Raji (cell line): ENCODE data around the gene MCF2L.

Experiments used
- POLR2A ChIP-seq: IDR thresholded peaks from 2 replicates; pipeline ENCODE4 v1.6.1; 2011; ENCODE audit warnings: low read depth, low read length, control low read depth; ENCODE audit not compliant: insufficient read depth

The MCF2L gene

DNA sequence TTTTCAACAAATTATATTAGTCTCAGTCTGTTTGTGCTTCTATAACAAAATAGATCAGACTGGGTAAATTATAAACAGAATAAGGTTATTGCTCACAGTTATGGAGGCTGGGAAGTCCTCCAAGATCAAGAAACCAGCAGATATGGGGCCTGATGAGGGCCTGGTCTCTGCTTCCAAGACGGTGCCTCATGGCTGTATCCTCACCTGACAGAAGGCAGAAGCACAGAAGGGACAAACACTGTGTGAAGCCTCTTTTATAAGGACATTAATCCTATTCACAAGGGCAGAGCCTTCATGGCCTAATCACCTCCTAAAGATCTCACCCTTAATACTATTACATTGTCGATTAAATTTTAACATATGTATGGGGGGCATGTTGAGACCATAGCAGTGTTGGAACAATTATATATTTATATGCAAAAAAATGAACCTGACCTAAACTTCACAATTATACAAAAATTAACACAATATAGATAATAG lies 166.3 kb downstream of the MCF2L start:
- TF ChIP-seq POLR2A: no peak

DNA sequence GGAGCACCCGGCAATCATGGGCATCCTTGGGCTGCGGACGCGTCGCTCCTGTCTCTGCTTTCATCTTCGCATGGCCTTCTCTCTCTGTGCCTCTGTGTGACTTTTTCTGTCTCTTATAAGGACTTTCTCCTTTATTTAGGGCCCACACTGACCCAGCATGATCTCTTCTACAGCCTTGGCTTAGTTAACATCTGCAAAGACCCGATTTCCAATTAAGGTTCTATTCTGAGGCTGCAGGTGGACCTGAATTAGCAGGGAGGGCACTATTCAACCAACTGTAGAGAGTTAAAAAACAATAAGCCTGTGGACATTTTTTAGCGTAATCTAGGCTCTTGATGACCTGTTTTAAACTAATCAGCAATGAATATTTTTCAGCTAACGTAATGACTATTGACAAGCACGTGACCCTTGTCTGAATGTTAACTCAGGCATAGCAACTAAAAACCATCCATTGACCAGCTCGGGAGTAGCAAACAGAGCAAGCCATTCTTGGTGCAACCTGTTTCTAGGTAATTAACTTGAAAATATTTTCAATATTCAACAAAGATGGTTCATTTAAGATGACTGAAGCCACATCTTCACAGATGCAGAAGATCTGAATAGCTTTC lies 168.8 kb downstream of the MCF2L start:
- no peak for TF ChIP-seq POLR2A

GRCh38 chr13:113138792-113139551 lies 170.0 kb downstream of the MCF2L start:
- TF ChIP-seq POLR2A: no peak

GRCh38 chr13:113139577-113139976 lies 170.6 kb downstream of the MCF2L start:
- TF ChIP-seq POLR2A: no peak

GRCh38 chr13:113140677-113141600 lies 171.9 kb downstream of the MCF2L start:
- TF ChIP-seq POLR2A: no peak

DNA sequence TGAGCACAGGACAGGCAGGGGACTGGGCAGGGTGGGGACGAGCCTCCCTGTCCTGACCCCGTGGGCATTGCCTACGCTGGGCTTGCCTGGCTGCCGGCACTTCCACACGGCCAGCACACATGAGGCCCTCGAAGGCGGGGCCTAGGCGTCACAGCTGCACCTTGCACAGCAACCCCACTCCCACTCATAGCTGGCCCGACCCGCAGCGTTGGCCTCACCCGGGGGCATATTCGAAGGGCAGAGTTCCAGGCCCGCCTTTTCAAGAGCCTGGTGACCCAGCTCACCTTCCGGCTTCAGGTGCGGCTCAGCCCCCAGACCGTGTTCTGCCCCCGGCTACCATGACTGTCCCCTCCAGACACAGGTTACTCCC lies 172.6 kb downstream of the MCF2L start:
- TF ChIP-seq POLR2A: no peak

DNA sequence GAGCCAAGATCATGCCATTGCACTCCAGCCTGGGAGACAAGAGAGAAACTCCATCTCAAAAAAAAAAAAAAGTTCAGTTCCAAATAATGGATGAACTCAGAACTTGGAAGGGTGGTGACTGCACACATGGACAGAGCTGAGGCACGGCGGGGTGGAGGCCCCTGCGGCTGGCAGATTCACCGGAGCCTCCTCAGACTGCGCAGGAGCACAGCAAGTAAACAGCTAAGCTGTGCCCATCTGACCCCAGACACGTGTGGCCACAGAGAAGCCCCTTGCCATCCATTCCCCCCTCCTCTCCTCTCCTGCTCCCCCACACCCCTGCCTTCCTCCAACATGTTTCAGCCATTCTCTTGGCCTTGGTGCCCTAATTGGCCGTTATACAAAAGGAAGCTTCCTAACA lies 173.9 kb downstream of the MCF2L start:
- TF ChIP-seq POLR2A: no peak

DNA sequence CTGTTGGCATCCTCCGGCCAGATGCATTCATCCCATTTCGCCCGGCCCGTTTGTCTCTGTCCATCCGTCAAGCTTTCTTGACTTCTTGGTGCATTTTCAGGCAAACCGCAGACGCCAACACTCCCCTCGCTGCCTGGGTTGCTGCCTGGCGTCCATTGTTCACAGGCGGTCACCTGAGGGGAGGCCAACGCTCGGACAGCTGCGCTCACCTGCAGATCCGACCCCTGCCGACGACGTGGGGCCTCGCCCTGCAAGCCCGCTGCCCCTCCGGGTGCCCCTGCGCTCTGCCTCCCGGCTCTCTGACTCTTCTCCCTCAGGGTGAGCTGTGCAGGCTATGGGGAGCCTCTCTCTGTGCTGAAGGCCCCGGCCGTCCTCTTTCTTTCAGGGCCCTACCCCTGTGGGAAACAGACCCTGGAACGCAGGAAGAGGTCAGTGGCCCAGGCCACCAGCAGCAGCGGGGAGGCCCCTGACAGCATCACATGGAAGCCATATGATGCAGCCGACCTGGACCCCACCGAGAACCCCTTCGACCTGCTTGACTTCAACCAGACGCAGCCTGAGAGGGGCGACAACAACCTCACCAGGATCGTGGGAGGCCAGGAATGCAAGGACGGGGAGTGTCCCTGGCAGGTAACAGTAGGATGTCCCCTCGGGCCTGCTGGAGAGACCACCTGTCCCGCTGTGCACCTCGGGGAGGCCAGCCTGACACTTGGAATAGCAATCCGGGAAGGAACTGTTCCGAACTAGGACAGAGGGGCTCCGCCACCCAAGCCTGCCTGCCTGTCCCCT lies 174.6 kb downstream of the MCF2L start:
- no peak for TF ChIP-seq POLR2A

- no peak for TF ChIP-seq POLR2A
Measured at GRCh38 chr13:113144255-113144629, 175.2 kb downstream of the MCF2L start.

GRCh38 chr13:113145496-113145895 lies 176.5 kb downstream of the MCF2L start:
- no peak for TF ChIP-seq POLR2A

DNA sequence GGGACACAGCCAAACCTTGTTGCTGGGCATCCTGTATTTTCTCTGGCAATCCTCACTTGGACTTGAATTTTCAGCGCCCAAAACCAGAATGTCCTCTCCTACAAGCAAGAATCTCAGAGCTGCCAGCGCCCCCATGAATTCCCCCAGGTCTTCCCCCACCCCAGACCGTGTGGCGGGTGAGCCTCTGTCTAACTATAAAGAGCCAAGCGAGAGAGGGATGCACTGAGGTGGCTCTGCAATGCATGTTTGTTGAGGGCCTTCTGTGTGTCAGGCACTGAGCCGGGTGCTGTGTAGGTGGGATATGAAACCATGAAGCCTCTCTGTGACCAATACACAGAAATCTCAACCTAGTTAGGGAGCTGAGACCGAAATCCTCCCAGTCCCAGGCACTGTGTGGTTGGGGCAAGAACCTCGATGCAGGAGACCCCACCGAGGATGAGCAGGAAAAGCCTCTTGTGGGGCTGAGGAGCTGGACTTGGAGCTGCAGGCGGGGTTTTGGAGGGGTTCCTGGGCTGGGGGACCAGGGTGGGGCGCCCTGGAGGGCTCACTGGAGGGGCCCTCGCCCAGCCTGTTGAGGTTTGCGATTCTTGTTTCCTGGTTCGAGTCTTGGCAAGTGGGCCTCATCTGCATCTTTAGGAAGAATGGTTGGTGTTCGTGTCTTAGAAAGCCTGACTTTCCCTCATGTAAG lies 177.0 kb downstream of the MCF2L start:
- no peak for TF ChIP-seq POLR2A

DNA sequence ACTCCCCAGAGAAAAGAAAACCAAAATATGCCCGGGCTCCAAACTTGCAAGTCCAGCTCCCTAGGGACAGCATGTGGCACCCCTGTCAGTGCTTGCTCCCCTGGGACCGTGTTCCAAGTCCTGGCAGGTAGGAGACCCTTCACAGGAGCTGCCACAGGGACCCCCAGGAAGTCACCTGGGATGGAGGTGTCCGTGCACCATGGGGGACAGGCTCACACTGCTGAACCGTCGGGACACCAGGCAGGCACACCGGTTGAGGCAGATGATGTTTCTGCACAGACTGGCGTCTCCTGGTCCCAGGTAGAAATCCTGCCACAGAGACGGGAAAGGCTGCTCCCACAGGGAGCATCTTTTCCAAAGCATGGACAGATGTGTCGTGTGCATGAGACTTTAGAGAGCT lies 177.7 kb downstream of the MCF2L start:
- no peak for TF ChIP-seq POLR2A

DNA sequence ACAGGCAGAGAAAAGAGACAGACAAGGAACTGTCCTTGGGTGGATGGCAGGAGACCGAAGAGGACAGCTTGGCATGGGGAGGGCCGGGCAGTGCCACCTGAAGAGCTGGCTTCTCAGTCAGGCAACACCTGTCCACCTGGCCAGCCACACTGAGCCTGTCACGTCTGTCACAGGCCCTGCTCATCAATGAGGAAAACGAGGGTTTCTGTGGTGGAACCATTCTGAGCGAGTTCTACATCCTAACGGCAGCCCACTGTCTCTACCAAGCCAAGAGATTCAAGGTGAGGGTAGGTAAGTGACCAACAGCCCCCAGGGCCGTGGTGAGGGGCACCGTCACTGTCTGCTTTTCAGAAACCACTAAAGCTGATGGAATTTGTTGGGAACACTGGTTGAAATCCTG lies 178.2 kb downstream of the MCF2L start:
- no peak for TF ChIP-seq POLR2A

- no peak for TF ChIP-seq POLR2A
Measured at GRCh38 chr13:113148407-113148806, 179.4 kb downstream of the MCF2L start.
